ENCODE measurements around the gene IMPDH1.

The IMPDH1 gene

GRCh38 chr7:128404886-128405470, 4.8 kb downstream of the IMPDH1 start:
- peak in 1 of 2 experiments; percentile 72 for DNase-seq

GRCh38 chr7:128404143-128404681, 5.6 kb downstream of the IMPDH1 start:
- peak in 1 of 2 experiments; percentile 34 for DNase-seq

GRCh38 chr7:128403676-128404075, 6.1 kb downstream of the IMPDH1 start:
- no peak for DNase-seq

- DNase-seq: no peak
Observed at GRCh38 chr7:128402356-128402755, 7.4 kb downstream of the IMPDH1 start.

- no peak for DNase-seq
Observed at GRCh38 chr7:128400566-128400965, 9.2 kb downstream of the IMPDH1 start.

GRCh38 chr7:128399991-128400390, 9.8 kb downstream of the IMPDH1 start:
- DNase-seq: peak in 1 of 2 experiments; percentile 46

- no peak for DNase-seq
Observed at GRCh38 chr7:128398841-128399135, 11.0 kb downstream of the IMPDH1 start.

- peak in 1 of 2 experiments; percentile 69 for DNase-seq
Observed at GRCh38 chr7:128398016-128398840, 11.6 kb downstream of the IMPDH1 start.

GRCh38 chr7:128396357-128396756, 13.4 kb downstream of the IMPDH1 start:
- no peak for DNase-seq

- no peak for DNase-seq
Observed at GRCh38 chr7:128395748-128396147, 14.0 kb downstream of the IMPDH1 start.

GRCh38 chr7:128394904-128395496, 14.8 kb downstream of the IMPDH1 start:
- no peak for DNase-seq

GRCh38 chr7:128393526-128394330, 16.1 kb downstream of the IMPDH1 start:
- no peak for DNase-seq

GRCh38 chr7:128392446-128393327, 17.1 kb downstream of the IMPDH1 start:
- DNase-seq: no peak

- DNase-seq: no peak
Observed at GRCh38 chr7:128391805-128392204, 18.0 kb downstream of the IMPDH1 start.

- no peak for DNase-seq
Observed at GRCh38 chr7:128390871-128391565, 18.8 kb downstream of the IMPDH1 start.

GRCh38 chr7:128389618-128390329, 20.0 kb downstream of the IMPDH1 start:
- DNase-seq: peak; percentile 85 to 87

GRCh38 chr7:128389085-128389617, 20.6 kb downstream of the IMPDH1 start:
- no peak for DNase-seq

GRCh38 chr7:128388145-128388485, 21.7 kb downstream of the IMPDH1 start:
- DNase-seq: no peak

GRCh38 chr7:128387216-128388144, 22.3 kb downstream of the IMPDH1 start:
- DNase-seq: peak; percentile 86 to 91
